GF-D8 (cell line): ENCODE results near the gene CCDC71.

Experiments
- DNase-seq: peaks from one replicate; lab custom pipeline; 2025; lab: John Stamatoyannopoulos, UW

CCDC71 gene

GRCh38 chr3:49165771-49166751 is at the start of gene CCDC71:
Gene CCDC71, minus strand, starts transcription at chr3:49166331. Its CDS starts 2,123 bp downstream, at chr3:49164208.
- peak; percentile 43 for DNase-seq

- DNase-seq, result no peak
These were observed 47.9 kb upstream of the CCDC71 start for GRCh38 chr3:49213998-49214397.

DNA sequence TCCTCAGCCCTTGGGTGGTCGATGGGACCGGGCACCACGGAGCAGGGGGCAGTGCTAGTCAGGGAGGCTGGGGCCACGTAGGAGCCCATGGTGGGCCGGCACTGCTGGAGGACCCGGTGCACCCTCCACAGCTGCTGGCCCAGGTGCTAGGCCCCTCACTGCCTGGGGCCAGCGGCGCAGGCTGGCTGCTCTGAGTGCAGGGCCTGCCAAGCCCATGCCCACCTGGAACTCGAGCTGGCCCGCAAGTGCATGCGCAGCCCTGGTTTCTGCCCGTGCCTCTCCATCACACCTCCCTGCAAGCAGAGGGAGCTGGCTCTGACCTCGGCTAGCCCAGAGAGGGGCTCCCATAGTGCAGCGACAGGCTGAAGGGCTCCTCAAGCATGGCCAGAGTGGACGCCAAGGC is 47.4 kb upstream of the CCDC71 start:
- DNase-seq, result no peak

GRCh38 chr3:49199900-49200281 is 33.8 kb upstream of the CCDC71 start:
- no peak for DNase-seq

DNA sequence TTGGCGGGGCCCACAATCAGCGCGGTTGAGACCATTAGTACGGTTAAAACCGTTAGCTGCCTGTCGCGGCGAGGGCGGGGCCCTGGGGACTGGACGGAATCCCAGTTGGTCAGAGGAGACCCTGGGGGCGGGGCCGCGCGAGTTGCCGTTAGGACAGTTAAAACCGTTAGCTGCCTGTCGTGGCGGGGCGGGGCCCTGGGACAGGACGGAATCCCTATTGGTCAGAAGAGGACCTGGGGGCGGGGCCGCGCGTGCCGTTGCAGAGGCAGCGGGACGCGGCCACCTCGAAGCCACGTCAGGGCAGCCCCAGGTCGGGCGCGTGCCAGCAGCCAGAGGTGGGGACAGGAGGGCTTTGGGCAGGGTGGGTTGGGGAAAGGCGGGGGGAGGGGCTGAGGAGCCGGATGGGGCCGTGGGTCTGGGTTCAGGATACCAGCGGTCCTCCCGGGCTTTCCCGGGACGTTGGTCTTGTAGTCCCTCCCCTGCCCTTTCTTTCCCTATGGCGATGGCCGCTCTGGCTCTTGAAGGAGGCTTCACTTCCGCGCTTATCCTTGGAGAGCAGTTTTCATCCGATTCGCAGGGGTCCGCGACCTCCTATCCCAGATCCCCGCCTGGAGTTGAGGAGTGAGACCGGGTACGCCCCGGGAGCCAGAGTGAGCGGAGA is 33.2 kb upstream of the CCDC71 start:
- no peak for DNase-seq

GRCh38 chr3:49198611-49199230 is 32.6 kb upstream of the CCDC71 start:
- no peak for DNase-seq

DNA sequence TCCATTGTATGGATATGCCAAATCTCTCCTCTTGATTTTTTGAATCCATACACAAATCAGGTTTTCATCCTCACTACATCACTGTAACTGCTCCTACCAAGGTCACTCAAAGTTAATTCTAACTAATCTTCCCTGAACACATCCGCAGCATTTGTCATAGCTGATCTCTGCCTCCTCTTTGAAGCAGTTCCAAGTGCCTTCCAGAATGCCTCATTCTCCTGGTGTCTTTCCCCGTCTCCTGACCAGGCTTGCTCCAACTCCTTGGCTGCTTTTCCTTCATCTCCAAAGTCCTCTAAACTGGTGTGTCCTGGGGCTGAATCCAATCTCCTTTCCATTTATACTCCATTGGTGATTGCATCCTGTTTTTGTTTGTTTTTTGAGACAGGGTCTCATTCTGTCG is 32.0 kb upstream of the CCDC71 start:
- no peak for DNase-seq

DNA sequence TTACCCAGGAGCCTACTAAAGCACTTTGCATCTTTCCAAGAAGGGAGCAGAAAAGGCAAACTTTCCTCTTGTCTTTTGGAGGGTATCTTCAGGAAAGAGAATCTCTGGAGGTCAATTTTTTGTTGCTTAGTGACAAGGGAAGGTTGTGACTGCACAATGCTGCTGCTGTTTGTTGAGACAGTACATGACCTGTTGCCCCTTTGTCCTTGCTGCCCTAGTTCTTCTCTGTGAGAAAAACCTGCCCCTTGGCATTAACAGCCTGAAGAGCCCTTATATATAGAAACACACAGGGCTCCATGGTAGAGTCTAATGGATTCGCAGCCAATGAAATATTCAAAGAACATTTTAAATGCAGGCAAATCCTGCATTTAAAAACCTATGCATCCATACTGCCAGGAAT is 25.6 kb upstream of the CCDC71 start:
- DNase-seq, result no peak

DNA sequence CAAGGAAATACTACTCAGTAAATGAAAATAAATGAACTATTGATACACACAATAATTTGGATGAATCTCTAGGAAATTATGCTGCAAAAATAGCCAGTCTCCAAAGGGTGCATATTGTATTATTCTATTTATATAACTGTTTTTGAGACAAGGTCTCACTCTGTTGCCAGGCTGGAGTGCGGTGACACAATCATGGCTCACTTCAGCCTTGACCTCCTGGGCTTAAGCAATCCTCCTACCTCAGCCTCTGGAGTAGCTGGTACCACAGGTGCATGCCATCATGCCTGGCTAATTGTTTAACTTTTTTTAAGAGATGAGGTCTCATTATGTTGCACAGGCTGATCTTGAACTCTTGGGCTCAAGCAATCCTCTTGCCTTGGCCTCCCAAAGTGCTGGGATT is 17.7 kb upstream of the CCDC71 start:
- no peak for DNase-seq

DNA sequence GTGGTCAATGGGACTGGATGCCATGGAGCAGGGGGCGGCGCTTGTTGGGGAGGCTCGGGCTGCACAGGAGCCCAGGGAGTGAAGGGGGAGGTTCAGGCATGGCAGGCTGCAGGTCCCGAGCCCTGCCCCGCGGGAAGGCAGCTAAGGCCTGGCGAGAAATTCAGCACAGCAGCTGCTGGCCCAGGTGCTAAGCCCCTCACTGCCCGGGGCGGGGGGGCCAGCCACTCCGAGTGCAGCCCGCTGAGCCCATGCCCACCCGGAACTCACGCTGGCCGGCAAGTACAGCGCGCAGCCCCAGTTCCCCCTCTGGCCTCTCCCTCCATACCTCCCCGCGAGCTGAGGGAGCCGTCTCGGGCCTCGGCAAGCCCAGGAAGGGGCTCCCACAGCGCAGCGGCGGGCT is 16.6 kb upstream of the CCDC71 start:
- no peak for DNase-seq

GRCh38 chr3:49181351-49181750 is 15.2 kb upstream of the CCDC71 start:
- DNase-seq, result no peak

GRCh38 chr3:49180116-49180515 is 14.0 kb upstream of the CCDC71 start:
- DNase-seq, result no peak

GRCh38 chr3:49177073-49177472 is 10.9 kb upstream of the CCDC71 start:
- DNase-seq, result peak; percentile 36

DNA sequence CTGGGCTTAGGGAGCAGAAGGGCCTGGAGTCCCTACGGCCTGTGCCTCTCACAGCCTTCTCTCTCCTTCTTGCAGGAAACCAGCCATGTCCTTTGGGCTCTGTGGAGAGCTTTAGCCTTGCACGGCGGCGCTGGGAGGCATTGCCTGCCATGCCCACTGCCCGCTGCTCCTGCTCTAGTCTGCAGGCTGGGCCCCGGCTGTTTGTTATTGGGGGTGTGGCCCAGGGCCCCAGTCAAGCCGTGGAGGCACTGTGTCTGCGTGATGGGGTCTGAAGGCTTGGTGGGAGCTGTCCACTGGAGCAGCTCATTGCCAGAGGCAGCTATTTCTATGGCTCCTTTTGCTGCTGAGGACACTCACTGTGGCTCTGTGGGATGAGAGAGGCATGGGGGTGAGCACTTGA is 9.4 kb upstream of the CCDC71 start:
- DNase-seq, result no peak

DNA sequence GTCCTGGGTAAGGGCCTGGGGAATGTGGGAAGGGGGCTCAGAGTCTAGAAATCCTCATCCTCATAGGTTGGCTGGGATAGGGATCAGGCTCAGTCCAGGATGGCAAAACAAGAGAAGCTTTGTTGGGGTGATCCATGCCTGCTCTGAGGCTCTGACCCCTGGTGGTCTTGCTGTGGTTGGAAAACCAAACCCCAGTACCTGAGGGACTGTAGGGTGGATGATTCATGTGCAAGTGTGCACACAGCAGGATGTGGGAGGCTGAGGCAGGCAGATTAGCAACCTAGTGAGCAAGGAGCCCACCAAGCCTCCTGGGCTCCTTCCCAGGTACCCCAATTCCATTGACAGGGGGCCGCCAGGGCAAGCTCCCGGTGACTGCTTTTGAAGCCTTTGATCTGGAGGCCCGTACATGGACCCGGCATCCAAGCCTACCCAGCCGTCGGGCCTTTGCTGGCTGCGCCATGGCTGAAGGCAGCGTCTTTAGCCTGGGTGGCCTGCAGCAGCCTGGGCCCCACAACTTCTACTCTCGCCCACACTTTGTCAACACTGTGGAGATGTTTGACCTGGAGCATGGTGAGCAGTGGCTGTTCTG is 8.4 kb upstream of the CCDC71 start:
- DNase-seq, result no peak

- DNase-seq, result no peak
These were observed 7.7 kb upstream of the CCDC71 start for GRCh38 chr3:49173792-49174170.

GRCh38 chr3:49173116-49173791 is 7.1 kb upstream of the CCDC71 start:
- no peak for DNase-seq

DNA sequence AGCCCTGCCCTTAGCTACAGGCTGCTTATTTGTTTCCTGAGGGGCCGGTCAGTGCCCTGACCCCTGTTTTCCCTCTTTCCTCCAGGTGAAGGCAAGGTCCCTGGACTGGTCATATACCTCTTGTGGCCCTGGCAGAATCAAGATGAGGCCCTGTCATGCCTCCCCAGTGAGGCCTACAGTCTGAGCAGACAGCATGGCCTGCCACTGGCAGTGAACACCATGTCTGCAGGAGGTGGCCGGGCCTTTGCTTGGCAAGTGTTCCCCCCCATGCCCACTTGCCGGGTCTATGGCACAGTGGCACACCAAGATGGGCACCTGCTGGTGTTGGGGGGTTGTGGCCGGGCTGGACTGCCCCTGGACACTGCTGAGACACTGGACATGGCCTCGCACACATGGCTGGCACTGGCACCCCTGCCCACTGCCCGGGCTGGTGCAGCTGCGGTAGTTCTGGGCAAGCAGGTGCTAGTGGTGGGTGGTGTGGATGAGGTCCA is 6.5 kb upstream of the CCDC71 start:
- no peak for DNase-seq

- no peak for DNase-seq
These were observed 5.8 kb upstream of the CCDC71 start for GRCh38 chr3:49171775-49172500.

DNA sequence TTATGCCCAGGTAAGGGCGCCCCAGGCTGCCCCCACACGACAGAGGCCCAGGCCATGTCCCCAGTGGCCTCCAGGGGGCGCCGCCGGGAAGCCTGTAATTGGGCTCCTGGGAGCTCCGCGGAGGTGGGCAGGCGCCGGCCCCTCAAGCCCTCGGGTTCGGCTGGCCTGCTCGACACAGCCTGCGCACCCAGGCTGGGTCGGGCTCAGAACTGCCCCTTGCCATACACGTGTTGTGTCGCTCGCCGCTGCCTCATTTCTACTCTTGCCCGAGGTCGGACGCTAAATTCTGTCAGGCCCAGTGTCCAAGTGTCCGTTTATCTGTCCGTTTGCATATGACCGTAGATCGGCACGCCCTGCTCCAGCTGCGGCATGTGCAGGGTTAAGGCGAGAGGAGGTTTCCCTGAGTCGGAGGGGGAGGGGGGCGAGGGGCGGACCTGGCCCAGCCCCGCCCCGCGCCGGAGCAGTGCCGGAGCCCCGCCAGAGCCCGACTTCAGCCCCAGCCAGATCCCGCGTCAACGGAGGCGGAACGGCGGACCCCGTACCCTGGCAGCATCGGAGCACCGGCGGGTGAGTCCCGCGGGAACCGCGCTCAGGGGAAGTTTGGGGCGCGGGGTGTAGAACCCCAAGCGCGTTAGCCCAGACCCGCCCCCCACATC is 5.1 kb upstream of the CCDC71 start, which contains the start of gene KLHDC8B:
KLHDC8B (plus strand) TSS at position 480 of the 656 bp plus-strand sequence. CDS start 1,172 bp downstream, outside the sequence.
- DNase-seq, result peak; percentile 24
